K562 (cell line): ENCODE measurements around the gene DRC1. TPM values are rescaled to one million over a fixed set of nuclear protein-coding genes. Genes with fewer than 3 reads are reported as not detected.

Source experiments
- ARNT ChIP-seq, 2 experiments: fragments of 450-650 bp; IDR thresholded peaks; 2 replicates each; pipeline ENCODE4 v1.6.1; 2016; ENCODE audit warnings: mild to moderate bottlenecking in 1 of 2
- ATF7 ChIP-seq: fragments of 450-650 bp; IDR thresholded peaks from 2 replicates; pipeline ENCODE4 v1.7.1; 2014; ENCODE audit warnings: mild to moderate bottlenecking, moderate library complexity
- ESRRA ChIP-seq: fragments of 450-650 bp; IDR thresholded peaks from 2 replicates; pipeline ENCODE4 v1.6.1; 2014; ENCODE audit warnings: low read depth, mild to moderate bottlenecking, moderate library complexity, borderline replicate concordance
- HDAC2 ChIP-seq: fragments of 450-650 bp; IDR thresholded peaks from 2 replicates; pipeline ENCODE4 v1.6.1; 2016; ENCODE audit warnings: mild to moderate bottlenecking
- HDAC3 ChIP-seq: fragments of 450-650 bp; IDR thresholded peaks from 2 replicates; pipeline ENCODE4 v1.6.1; 2018; ENCODE audit warnings: borderline replicate concordance, mild to moderate bottlenecking, moderate library complexity; ENCODE audit not compliant: partially characterized antibody
- LEF1 ChIP-seq: fragments of 450-650 bp; IDR thresholded peaks from 2 replicates; pipeline ENCODE4 v1.6.1; 2016; ENCODE audit warnings: mild to moderate bottlenecking
- MGA ChIP-seq: fragments of 450-650 bp; IDR thresholded peaks from 2 replicates; pipeline ENCODE4 v1.6.1; 2016; ENCODE audit warnings: mild to moderate bottlenecking, moderate library complexity
- MTA2 ChIP-seq: fragments of 450-650 bp; IDR thresholded peaks from 2 replicates; pipeline ENCODE4 v1.6.1; 2016; ENCODE audit warnings: low read depth
- SUPT5H ChIP-seq: fragments of 450-650 bp; IDR thresholded peaks from 2 replicates; pipeline ENCODE4 v1.6.1; 2016
- ZHX1 ChIP-seq: fragments of 150-350 bp; conservative IDR thresholded peaks from 2 replicates; pipeline ENCODE4 v1.6.1; 2014; ENCODE audit warnings: low read length
- ZNF239 ChIP-seq: fragments of 250-450 bp; sonication (Bioruptor Pico); IDR thresholded peaks from 2 replicates; pipeline ENCODE4 v1.4.0; 2020; ENCODE audit warnings: mild to moderate bottlenecking
- ZNF24 ChIP-seq: fragments of 450-650 bp; IDR thresholded peaks from 2 replicates; pipeline ENCODE4 v1.6.1; 2016
- ZNF583 ChIP-seq: fragments of 250-450 bp; sonication (Bioruptor Pico); IDR thresholded peaks from 2 replicates; pipeline ENCODE4 v1.4.0; 2020
- ZNF766 ChIP-seq: fragments of 200-800 bp; sonication (Bioruptor generic); conservative IDR thresholded peaks from 2 replicates; pipeline ENCODE4 v1.6.1; 2016; ENCODE audit warnings: missing genetic modification characterization, missing compliant biosample characterization
- polyA plus RNA-seq, 8 experiments: library from polyadenylated mRNA; depleted of rRNA in 4 of 8; stranded (reverse) in 5 of 8; unstranded in 3 of 8; fragments of >200 nt; fragmentation: Nextera tagmentation in 2 of 8; fragmentation: Illumina TruSeq in 1 of 8; extraction: Ambion mirVana in 2 of 8; extraction: Trizol in 1 of 8; gene quantifications; 2 replicates each; pipeline versions ENCODE4 v1.2.1 to v1.2.3, GENCODE V29; 2011 to 2014; ENCODE audit warnings: inconsistent platforms in 1 of 8, missing spikeins in 1 of 8
- total RNA-seq, 7 experiments: library from RNA; depleted of rRNA in 6 of 7; stranded (reverse); fragments of >200 nt in 6 of 7; fragmentation: Illumina TruSeq in 2 of 7; extraction: Trizol in 2 of 7; gene quantifications; 2 replicates each; pipeline versions ENCODE4 v1.2.1 to v1.2.3, GENCODE V29; 2011 to 2021; ENCODE audit warnings: low replicate concordance in 1 of 7

DRC1 gene
- total and polyA plus RNA-seq, 9 of the 15 experiments (the other 6 are each of a cell fraction or from before 2014, with no cell fraction given), result 0.07 to 0.10 TPM; not detected in 7

- TF ChIP-seq MGA, result no peak
- TF ChIP-seq SUPT5H, result peak; percentile 46
- TF ChIP-seq LEF1, result peak; percentile 55; the same call in 1 of the 2 replicates
- TF ChIP-seq HDAC3, result peak; percentile 62
- TF ChIP-seq ESRRA, result peak; percentile 72; the same call in 1 of the 2 replicates
- peak; percentile 64; the same call in 1 of the 2 replicates for TF ChIP-seq ATF7
- TF ChIP-seq ZNF766 (CRISPR knock-in tag), result no peak; the same call in 1 of the 2 replicates
- peak; percentile 57; the same call in 1 of the 2 replicates for TF ChIP-seq ZNF24
- TF ChIP-seq MTA2, result peak; percentile 33; the same call in 1 of the 2 replicates
- peak; percentile 19 to 51; a peak in 1 of 4 replicates for TF ChIP-seq ARNT (IDR thresholded peaks at IDR 0.05)
- no peak for TF ChIP-seq ZNF239
- no peak for TF ChIP-seq ZNF583 (CRISPR knock-in tag)
- peak; percentile 60 for TF ChIP-seq HDAC2
- TF ChIP-seq ZHX1, result no peak
Observed at GRCh38 chr2:26396734-26397298, 4.9 kb upstream of the DRC1 start (continued).
